HepG2 (cell line): ENCODE measurements around the gene CDC42EP5. TPM values are rescaled to one million over a fixed set of nuclear protein-coding genes. Genes with fewer than 3 reads are reported as not detected.
A peak's percentile ranks its signal among the peaks of the same experiment; 100 is the strongest.

Experiments used
- BCL3 ChIP-seq: sonication (generic); formaldehyde crosslinking; IDR thresholded peaks from 2 replicates; pipeline ENCODE4 v1.5.1; 2020; ENCODE audit warnings: mild to moderate bottlenecking, missing genetic modification reagents, moderate library complexity
- CBX1 ChIP-seq: IDR thresholded peaks from one replicate; pipeline ENCODE4 v1.6.1; 2016; ENCODE audit warnings: antibody characterized with exemption, low read depth
- FOXC1 ChIP-seq: sonication (generic); formaldehyde crosslinking; IDR thresholded peaks from 2 replicates; pipeline ENCODE4 v1.8.0; 2022; ENCODE audit warnings: mild to moderate bottlenecking, missing genetic modification reagents, borderline replicate concordance
- HDAC1 ChIP-seq: sonication (generic); formaldehyde crosslinking; IDR thresholded peaks from 2 replicates; pipeline ENCODE4 v1.5.1; 2020; ENCODE audit warnings: mild to moderate bottlenecking, missing genetic modification reagents
- LCORL ChIP-seq, 2 experiments: fragments of 450-650 bp in 1 of 2; sonication (generic) in 1 of 2; formaldehyde crosslinking in 1 of 2; IDR thresholded peaks; 2 replicates each; pipeline versions ENCODE4 v1.5.0 to v1.6.1; 2017 to 2020; ENCODE audit warnings: antibody characterized with exemption in 1 of 2, missing genetic modification reagents in 1 of 2
- MEIS2 ChIP-seq: sonication (generic); formaldehyde crosslinking; IDR thresholded peaks from 2 replicates; pipeline ENCODE4 v1.9.0; 2021; ENCODE audit warnings: mild to moderate bottlenecking, missing genetic modification reagents
- POLR2AphosphoS2 ChIP-seq: IDR thresholded peaks from 2 replicates; pipeline ENCODE4 v1.6.1; 2011; ENCODE audit warnings: low read depth, low read length, improper control_type of control experiment
- REL ChIP-seq: sonication (generic); formaldehyde crosslinking; conservative IDR thresholded peaks from 2 replicates; pipeline ENCODE4 v1.8.0; 2022; ENCODE audit warnings: mild to moderate bottlenecking, missing genetic modification reagents, moderate library complexity
- TAF1 ChIP-seq: sonication (generic); formaldehyde crosslinking; IDR thresholded peaks from 2 replicates; pipeline ENCODE4 v1.4.0; 2020; ENCODE audit warnings: missing genetic modification reagents
- YEATS4 ChIP-seq: sonication (generic); formaldehyde crosslinking; IDR thresholded peaks from 2 replicates; pipeline ENCODE4 v1.4.0; 2020; ENCODE audit warnings: missing genetic modification reagents, borderline replicate concordance
- ZFAT ChIP-seq: sonication (generic); formaldehyde crosslinking; conservative IDR thresholded peaks from 2 replicates; pipeline ENCODE4 v1.8.1; 2023; ENCODE audit warnings: missing genetic modification reagents, inconsistent platforms
- ZNF207 ChIP-seq: fragments of 450-650 bp; IDR thresholded peaks from 2 replicates; pipeline ENCODE4 v1.6.1; 2016; ENCODE audit warnings: antibody characterized with exemption, borderline replicate concordance
- ZNF292 ChIP-seq: sonication (generic); formaldehyde crosslinking; IDR thresholded peaks from 2 replicates; pipeline ENCODE4 v1.8.1; 2022; ENCODE audit warnings: mild to moderate bottlenecking, low read depth, missing genetic modification reagents, borderline replicate concordance
- ZNF407 ChIP-seq: sonication (generic); formaldehyde crosslinking; IDR thresholded peaks from one replicate; pipeline ENCODE4 v1.5.1; 2020; ENCODE audit warnings: mild to moderate bottlenecking, missing genetic modification reagents; ENCODE audit errors: not compliant biosample characterization
- ZNF782 ChIP-seq: sonication (generic); formaldehyde crosslinking; IDR thresholded peaks from 2 replicates; pipeline ENCODE4 v1.4.0; 2020; ENCODE audit warnings: missing genetic modification reagents, mild to moderate bottlenecking, borderline replicate concordance
- ZNF879 ChIP-seq: sonication (generic); formaldehyde crosslinking; IDR thresholded peaks from 2 replicates; pipeline ENCODE4 v1.8.1; 2023; ENCODE audit warnings: missing genetic modification reagents
- ZSCAN9 ChIP-seq: IDR thresholded peaks from 2 replicates; pipeline ENCODE4 v1.6.1; 2016; ENCODE audit warnings: borderline replicate concordance
- polyA plus RNA-seq, 8 experiments: library from polyadenylated mRNA; depleted of rRNA in 3 of 8; stranded (reverse) in 7 of 8; unstranded in 1 of 8; fragments of >200 nt; fragmentation: Illumina TruSeq in 4 of 8; extraction: Trizol in 4 of 8; gene quantifications; 2 replicates each; pipeline versions ENCODE4 v1.2.1 to v1.2.3, GENCODE V29; 2011 to 2016; ENCODE audit warnings: low read depth in 4 of 8, missing spikeins in 1 of 8, mixed read lengths in 1 of 8; ENCODE audit not compliant: insufficient read depth in 1 of 8
- total RNA-seq, 5 experiments: library from RNA; depleted of rRNA; stranded (reverse); fragments of >200 nt; fragmentation: Illumina TruSeq; extraction: Trizol; gene quantifications; 2 replicates each; pipeline ENCODE4 v1.2.3, GENCODE V29; 2016; ENCODE audit warnings: low read depth in 1 of 5

The CDC42EP5 gene
- total and polyA plus RNA-seq, 2 of the 13 experiments (the other 11 are each of a cell fraction or from before 2014, with no cell fraction given) = 0.41 to 1.6 TPM

GRCh38 chr19:54462655-54463530 is 10.2 kb downstream of the CDC42EP5 start (continued):
- TF ChIP-seq YEATS4 (CRISPR knock-in tag) (peak; percentile 84), ZFAT (no peak), FOXC1 (no peak), HDAC1 (CRISPR knock-in tag) (peak; percentile 50; the same call in 1 of the 2 replicates), BCL3 (CRISPR knock-in tag) (peak; percentile 17), TAF1 (peak; percentile 36; the same call in 1 of the 2 replicates), ZNF782 (CRISPR knock-in tag) (no peak), REL (CRISPR knock-in tag) (0 out of 2 replicates have a peak, but pooled peaks have one; percentile 76), POLR2AphosphoS2 (0 out of 2 replicates have a peak, but pooled peaks have one; percentile 50), MEIS2 (CRISPR knock-in tag) (peak; percentile 81), ZNF207 (no peak), ZNF292 (CRISPR knock-in tag) (no peak), ZNF407 (CRISPR knock-in tag) (no peak), ZSCAN9 (CRISPR knock-in tag) (no peak; the same call in 1 of the 2 replicates), CBX1 (peak; percentile 35), ZNF879 (0 out of 2 replicates have a peak, but pooled peaks have one; percentile 17), LCORL (IDR thresholded peaks at IDR 0.05) (no peak), LCORL (CRISPR knock-in tag; IDR thresholded peaks at IDR 0.05) (peak; percentile 79)
